ENCODE results near the gene PSMG2. TPM values are rescaled to one million over a fixed set of nuclear protein-coding genes. Genes with fewer than 3 reads are reported as not detected.

Gene PSMG2
- total and polyA plus RNA-seq, 2 of the 4 experiments (the other 2 are of a cell fraction): 34.4 to 59.5 TPM

GRCh38 chr18:12747530-12748315 lies 44.9 kb downstream of the PSMG2 start (continued):
- TF ChIP-seq FOS (IDR thresholded peaks at IDR 0.05; ENCODE audit: low read depth, low read length): no peak
- no peak for TF ChIP-seq POLR2A (IDR thresholded peaks at IDR 0.05; ENCODE audit: low read depth, low read length)

- peak; percentile 47 for ATAC-seq (ENCODE audit: low read depth)
- peak overlapping the region; percentile 83; the same call in 1 of the 2 replicates for H2BK20ac ChIP-seq (ENCODE audit: low read depth, low read length)
- no CpG with 5 or more reads among the region's 5 CpGs for WGBS, 2 experiments (ENCODE audit: extremely low coverage in 2 of 2, insufficient read length in 1 of 2)
- TF ChIP-seq NFE2L2 (IDR thresholded peaks at IDR 0.05; ENCODE audit: low read depth, low read length) (no peak), CTCF (conservative IDR thresholded peaks at IDR 0.05; ENCODE audit: low read depth, low read length) (no peak), ELK1 (IDR thresholded peaks at IDR 0.05; ENCODE audit: borderline replicate concordance, low read depth, low read length) (no peak), CEBPB (IDR thresholded peaks at IDR 0.05; ENCODE audit: low read depth, low read length) (no peak), RFX5 (IDR thresholded peaks at IDR 0.05; ENCODE audit: low read depth, low read length) (no peak), MAZ (IDR thresholded peaks at IDR 0.05; ENCODE audit: borderline replicate concordance, low read depth, low read length) (no peak), RAD21 (IDR thresholded peaks at IDR 0.05; ENCODE audit: low read length) (no peak), BHLHE40 (IDR thresholded peaks at IDR 0.05; ENCODE audit: low read depth, low read length) (no peak), CHD1 (IDR thresholded peaks at IDR 0.05; ENCODE audit: low read depth, low read length) (no peak), RCOR1 (IDR thresholded peaks at IDR 0.05; ENCODE audit: insufficient replicate concordance, low read length) (no peak), FOS (IDR thresholded peaks at IDR 0.05; ENCODE audit: low read depth, low read length) (no peak), MXI1 (IDR thresholded peaks at IDR 0.05; ENCODE audit: borderline replicate concordance, low read depth, low read length) (no peak), MAFK (IDR thresholded peaks at IDR 0.05; ENCODE audit: low read depth, low read length) (no peak), POLR2A (IDR thresholded peaks at IDR 0.05; ENCODE audit: low read depth, low read length) (no peak)
These were observed 45.8 kb downstream of the PSMG2 start for GRCh38 chr18:12748671-12749070.

More at GRCh38 chr18:12748671-12749070, 45.8 kb downstream of the PSMG2 start:
- Histone ChIP-seq H2AFZ (replicated peaks; ENCODE audit: low read length, poor library complexity) (peak overlapping the region; percentile 84), H2BK5ac (ENCODE audit: low read depth, low read length, poor library complexity, severe bottlenecking) (peak overlapping the region; percentile 21), H2BK120ac (ENCODE audit: low read depth, low read length) (peak overlapping the region; percentile 86), H3K9me1 (ENCODE audit: insufficient read depth, low read length) (peaks cover 4% of the 10 kb centered on the region; the same call in 1 of the 2 replicates), H4K20me1 (ENCODE audit: insufficient read depth, low read length) (no peaks in the 10 kb centered on the region), H4K91ac (ENCODE audit: insufficient read depth, low read depth, low read length) (no peak overlapping the region), H3K9me3 (ENCODE audit: control insufficient read depth, insufficient read depth, low read length) (no peaks in the 10 kb centered on the region), H3K4ac (ENCODE audit: low read depth, low read length) (no peak overlapping the region), H3K27ac (ENCODE audit: insufficient read depth, low read length) (peak overlapping the region; percentile 1; the same call in 1 of the 2 replicates), H3K36me3 (ENCODE audit: control insufficient read depth, insufficient read depth, low read length) (no peaks in the 10 kb centered on the region), H3K4me3 (ENCODE audit: insufficient read depth, low read depth, low read length) (no peak overlapping the region), H3K56ac (ENCODE audit: extremely low read depth, insufficient read depth, low read length) (no peak overlapping the region), H3K18ac (ENCODE audit: low read depth, low read length) (peak overlapping the region; percentile 20; the same call in 1 of the 2 replicates), H3K9ac (ENCODE audit: low read depth, low read length) (no peak overlapping the region), H2AK9ac (replicated peaks; ENCODE audit: low read depth, low read length, poor library complexity) (no peak overlapping the region), H3K23ac (ENCODE audit: low read depth, low read length) (no peak overlapping the region; the same call in 1 of the 2 replicates), H3K4me2 (ENCODE audit: low read depth, low read length) (no peak overlapping the region), H3K27me3 (ENCODE audit: control insufficient read depth, insufficient read depth, low read length) (no peaks in the 10 kb centered on the region), H3K14ac (replicated peaks; ENCODE audit: low read depth, low read length) (no peak overlapping the region), H3K4me1 (ENCODE audit: control insufficient read depth, insufficient read depth, low read length) (peaks cover 7% of the 10 kb centered on the region), H2BK15ac (ENCODE audit: low read depth, low read length) (no peak overlapping the region; the same call in 2 of the 3 replicates), H4K8ac (ENCODE audit: low read depth in 2 of 2, low read length in 2 of 2) (peak overlapping the region in 1 of 2 experiments; percentile 28; a peak in 2 of 4 replicates), H3K79me1 (ENCODE audit: low read depth in 1 of 2, low read length in 2 of 2) (no peaks in the 10 kb centered on the region), H4K5ac (ENCODE audit: low read depth, low read length) (peak overlapping the region; percentile 26; the same call in 1 of the 2 replicates), H2AK5ac (ENCODE audit: low read depth, low read length) (peak overlapping the region; percentile 20; the same call in 1 of the 2 replicates)
- dilution Hi-C loops (cut with HindIII; ENCODE audit: low sequenced_read_pairs, unreplicated experiment): no loop called here
- CTCF ChIA-PET: no interaction called here
- POLR2A ChIA-PET (ENCODE audit: unreplicated experiment): no interaction called here
- BruUV-seq (replicated peaks): no TSS peak
- DNase-seq: peak; percentile 23
- intact Hi-C loops (cut with micrococcal nuclease): no loop called here
- in situ Hi-C loops (cut with MboI; ENCODE audit: low sequenced_read_pairs): loop anchor here (10.0 to 25.0 kb wide), 2 partner anchors 146 to 414 kb away; no protein-coding TSS in a partner anchor

Data from IMR-90 (cell line).